Psoas muscle (tissue), 8 donors: Measurements from ENCODE around the gene ZNF654. TPM values are rescaled to one million over a fixed set of nuclear protein-coding genes. Genes with fewer than 3 reads are reported as not detected.
A peak's percentile ranks its signal among the peaks of the same experiment; 100 is the strongest.

ENCODE experiments used
- ATAC-seq, 4 donors: fragments of 200-7000 bp; cut with Tn5 transposase; one replicate each; pipeline ENCODE4 v1.9.1; 2020; ENCODE audit warnings: moderate library complexity in 3 of 4, mild to moderate bottlenecking in 2 of 4
- DNase-seq, 2 donors: peaks; one replicate each; pipeline ENCODE4 v3.0.0-alpha.2; 2020
- H3K27ac ChIP-seq: fragments of 200-600 bp; one replicate; pipeline ENCODE4 v1.8.0; 2022
- H3K27me3 ChIP-seq, 3 donors: fragments of 200-600 bp in 1 of 3; one replicate each; pipeline versions ENCODE4 v1.6.1 to v1.8.0; 2013 to 2022; ENCODE audit warnings: low read length in 2 of 3, mild to moderate bottlenecking in 2 of 3, moderate library complexity in 1 of 3; ENCODE audit not compliant: insufficient read depth in 3 of 3
- H3K36me3 ChIP-seq, 2 donors: fragments of 200-600 bp in 1 of 2; one replicate each; pipeline versions ENCODE4 v1.6.1 to v1.8.0; 2013 to 2022; ENCODE audit warnings: low read depth in 1 of 2, mild to moderate bottlenecking in 1 of 2, moderate library complexity in 1 of 2; ENCODE audit not compliant: insufficient read depth in 1 of 2
- H3K4me1 ChIP-seq: fragments of 200-600 bp; one replicate; pipeline ENCODE4 v1.8.0; 2022
- H3K4me3 ChIP-seq: fragments of 200-600 bp; one replicate; pipeline ENCODE4 v1.8.0; 2022; ENCODE audit warnings: mild to moderate bottlenecking
- H3K9me3 ChIP-seq: fragments of 200-600 bp; one replicate; pipeline ENCODE4 v1.8.0; 2022
- WGBS, 3 donors: extraction: QIAGEN DNeasy Blood & Tissue Kit; methylation state at CpG; one replicate each; pipeline versions ENCODE4 v1.1.6 to v1.1.7; 2013; 5-methylcytosine and 5-hydroxymethylcytosine counted together
- intact Hi-C, 2 donors: fragments of 100-400 bp; cut with DNase I; formaldehyde crosslinking; loops; one replicate each; pipeline versions ENCODE4 v1.11.0 to v1.14.2; 2022
- polyA plus RNA-seq, 3 donors: library from polyadenylated mRNA; stranded (reverse); fragments of 200-250 nt; gene quantifications; one replicate each; pipeline ENCODE4 v1.2.3, GENCODE V29; 2013
- total RNA-seq, 4 donors: library from RNA; stranded (reverse); fragmentation: NEBNext Ultra II Directional in 2 of 4; extraction: Animal tissue kit (Norgen Biotek cat#: 25700) in 2 of 4; gene quantifications; one replicate each; pipeline versions ENCODE4 v1.2.1 to v1.2.4, GENCODE V29; 2021 to 2023
- TF ChIP-seq, protein P1 (sequence below): fragments of 200-600 bp; IDR thresholded peaks from one replicate; pipeline ENCODE4 v1.8.0; 2022; ENCODE audit warnings: antibody characterized with exemption
- donor health status: healthy with polysubstance abuse.
- donor health status: DM: no; HTN: no; CAD: no; lungs with moderate emphysema.
- donor health status: Bipolar disorder and iron deficiency.
- donor health status: healthy.
- donor health status: DM: yes; HTN: yes; CAD: no.
- donor health status: DM: no; HTN: no; CAD: no.
- donor health status: DM: no; HTN: no; CAD: no.
- donor health status: DM: yes; HTN: yes; CAD: no.

ZNF654 gene
- total and polyA plus RNA-seq, 7 donors = 2.6 to 10.7 (median 8.9) TPM

DNA sequence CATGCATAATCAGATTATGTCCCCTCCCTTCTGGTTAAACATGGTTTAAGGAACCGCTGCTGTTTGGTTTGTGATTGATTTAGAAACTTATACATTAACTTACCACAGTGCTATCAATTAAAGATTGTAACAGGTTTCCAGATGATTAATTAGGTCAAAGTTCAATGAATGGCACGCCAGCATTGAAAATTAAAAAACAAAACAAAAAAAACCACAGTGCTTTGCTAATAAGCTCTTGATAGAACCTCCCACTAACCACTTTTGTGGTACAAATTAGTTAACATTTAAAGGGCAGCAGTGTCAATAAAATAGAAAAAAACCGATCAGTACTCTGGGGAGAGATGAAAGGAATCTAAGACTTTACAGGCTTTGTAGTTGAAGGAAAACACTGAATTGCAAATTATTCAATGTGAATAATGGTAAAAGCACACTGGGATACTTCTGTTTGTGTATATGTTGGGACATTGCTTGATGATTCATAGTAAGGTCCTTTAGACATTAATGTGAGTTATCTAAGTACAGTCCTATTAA lies 83.1 kb downstream of the ZNF654 start:
- DNase-seq = no peak
- TF ChIP-seq, protein P1, sequence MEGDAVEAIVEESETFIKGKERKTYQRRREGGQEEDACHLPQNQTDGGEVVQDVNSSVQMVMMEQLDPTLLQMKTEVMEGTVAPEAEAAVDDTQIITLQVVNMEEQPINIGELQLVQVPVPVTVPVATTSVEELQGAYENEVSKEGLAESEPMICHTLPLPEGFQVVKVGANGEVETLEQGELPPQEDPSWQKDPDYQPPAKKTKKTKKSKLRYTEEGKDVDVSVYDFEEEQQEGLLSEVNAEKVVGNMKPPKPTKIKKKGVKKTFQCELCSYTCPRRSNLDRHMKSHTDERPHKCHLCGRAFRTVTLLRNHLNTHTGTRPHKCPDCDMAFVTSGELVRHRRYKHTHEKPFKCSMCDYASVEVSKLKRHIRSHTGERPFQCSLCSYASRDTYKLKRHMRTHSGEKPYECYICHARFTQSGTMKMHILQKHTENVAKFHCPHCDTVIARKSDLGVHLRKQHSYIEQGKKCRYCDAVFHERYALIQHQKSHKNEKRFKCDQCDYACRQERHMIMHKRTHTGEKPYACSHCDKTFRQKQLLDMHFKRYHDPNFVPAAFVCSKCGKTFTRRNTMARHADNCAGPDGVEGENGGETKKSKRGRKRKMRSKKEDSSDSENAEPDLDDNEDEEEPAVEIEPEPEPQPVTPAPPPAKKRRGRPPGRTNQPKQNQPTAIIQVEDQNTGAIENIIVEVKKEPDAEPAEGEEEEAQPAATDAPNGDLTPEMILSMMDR = no peak
- Histone ChIP-seq H3K9me3 (no peaks in the 10 kb centered on the region), H3K4me1 (no peaks in the 10 kb centered on the region), H3K27ac (no peak overlapping the region), H3K36me3 (peaks cover 10 to 53% of the 10 kb centered on the region in 2 donors), H3K27me3 (no peaks in the 10 kb centered on the region), H3K4me3 (no peak overlapping the region)
- 78 to 83% (median 83%) methylated on average over 3 of the region's 3 CpGs for WGBS, 3 donors
- intact Hi-C loops = no loop called here
- ATAC-seq = no peak

DNA sequence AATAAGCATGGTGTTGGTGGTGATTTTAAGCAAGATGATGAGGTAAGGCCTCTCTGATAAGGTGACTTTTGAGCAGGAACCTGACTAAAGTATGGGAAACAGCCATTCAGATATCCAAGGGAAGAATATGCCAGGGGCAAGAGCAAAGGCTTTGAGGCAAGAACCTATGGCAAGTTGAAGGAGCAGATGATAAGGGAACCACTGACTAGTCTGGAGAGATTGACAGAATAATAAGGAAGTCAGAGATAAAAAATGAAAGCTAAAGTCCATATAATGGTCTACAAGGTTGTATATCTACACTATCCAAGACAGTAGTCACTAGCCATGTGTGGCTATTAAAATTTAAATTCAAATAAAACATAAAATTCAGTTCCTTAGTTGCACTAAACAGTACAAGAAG lies 88.2 kb downstream of the ZNF654 start:
- Histone ChIP-seq H3K36me3 (peaks cover 0 to 7% of the 10 kb centered on the region in 2 donors), H3K4me1 (peaks cover 13% of the 10 kb centered on the region), H3K4me3 (no peak overlapping the region), H3K27ac (no peak overlapping the region), H3K27me3 (no peaks in the 10 kb centered on the region), H3K9me3 (no peaks in the 10 kb centered on the region)
- TF ChIP-seq, protein P1 = no peak
- intact Hi-C loops = no loop called here
- no peak for ATAC-seq
- no peak for DNase-seq

GRCh38 chr3:88148651-88149050 lies 89.6 kb downstream of the ZNF654 start:
- Histone ChIP-seq H3K4me1 (peaks cover 13% of the 10 kb centered on the region), H3K27ac (no peak overlapping the region), H3K27me3 (no peaks in the 10 kb centered on the region), H3K36me3 (peaks cover 0 to 8% of the 10 kb centered on the region in 2 donors), H3K9me3 (no peaks in the 10 kb centered on the region), H3K4me3 (peak overlapping the region; percentile 86)
- intact Hi-C loops = no loop called here
- 70 to 74% (median 72%) methylated on average over 17 of the region's 17 CpGs for WGBS, 3 donors
- ATAC-seq = no peak
- DNase-seq = no peak
- TF ChIP-seq, protein P1 = no peak

DNA sequence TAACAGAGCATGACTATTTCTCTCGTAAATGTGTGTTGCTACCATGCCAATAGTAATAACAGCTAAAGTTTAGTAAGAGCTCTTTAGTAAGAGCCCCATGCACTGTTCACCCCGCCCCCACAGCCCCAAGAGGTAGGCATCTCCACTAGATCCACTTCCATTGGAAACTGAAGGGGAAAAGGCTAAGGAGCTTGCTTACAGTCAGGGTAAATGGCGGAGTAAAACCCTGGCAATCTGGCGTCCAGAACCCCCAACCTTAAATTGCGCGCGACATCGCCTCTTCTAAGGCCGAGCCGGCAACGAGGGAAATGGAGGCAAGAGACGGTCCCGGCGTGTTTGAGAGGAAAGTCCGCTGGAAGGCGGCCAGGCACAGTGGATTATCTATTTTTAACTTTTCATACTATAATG lies 90.0 kb downstream of the ZNF654 start:
- 0% methylated on average over 16 of the region's 16 CpGs for WGBS, 3 donors
- peaks cover 13% of the 10 kb centered on the region for H3K4me1 ChIP-seq
- intact Hi-C loops = no loop called here
- H3K4me3 ChIP-seq = peak overlapping the region; percentile 86
- DNase-seq (no peak), ATAC-seq (peak; percentile 8 to 34 (median 24))
- H3K36me3 ChIP-seq = peaks cover 0 to 12% of the 10 kb centered on the region in 2 donors
- H3K9me3 ChIP-seq = no peaks in the 10 kb centered on the region
- H3K27me3 ChIP-seq = no peaks in the 10 kb centered on the region
- TF ChIP-seq, protein P1 = no peak
- H3K27ac ChIP-seq = peak overlapping the region; percentile 92
